NCI-H2107 (cell line): Measurements from ENCODE around the gene CADM4.
"Not testable (repeated sequence)": the region's sequence is repeated elsewhere in the genome, so short reads cannot be mapped to it uniquely, and the experiment has no call there.

Experiments used
- DNase-seq: peaks from one replicate; lab custom pipeline; 2025; lab: John Stamatoyannopoulos, UW

CADM4 gene

DNA sequence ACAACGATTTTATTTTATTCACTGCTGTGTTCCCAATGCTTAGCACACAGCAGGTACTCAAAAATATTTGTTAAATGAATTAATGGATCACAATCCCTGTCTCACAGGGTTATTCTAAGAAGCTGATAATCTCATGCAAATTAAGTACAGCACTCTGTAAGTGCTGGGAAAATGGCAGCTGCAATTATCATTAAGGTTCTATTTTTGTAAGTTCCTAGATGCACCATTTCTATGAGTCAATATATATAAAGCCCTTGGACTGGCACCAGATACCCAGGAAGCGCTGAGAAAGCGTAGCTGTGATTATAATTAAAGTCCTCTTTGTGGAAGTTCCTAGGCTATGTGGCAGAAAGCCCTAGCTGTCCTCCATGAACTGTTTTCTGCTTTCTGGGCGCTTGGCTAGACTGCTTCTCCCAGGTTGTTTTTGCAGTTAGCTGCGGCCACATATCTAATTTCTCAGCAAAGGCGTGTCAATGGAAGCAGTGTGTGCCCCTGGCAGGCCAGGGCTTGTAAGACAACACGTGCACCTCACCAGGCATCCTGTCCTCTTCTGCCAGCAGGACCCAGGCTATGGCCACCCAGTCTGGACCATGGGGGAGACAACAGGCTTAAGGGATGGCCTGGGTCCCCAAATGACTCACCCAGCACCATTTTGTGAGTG, 33.0 kb downstream of the CADM4 start:
- DNase-seq: no peak

DNA sequence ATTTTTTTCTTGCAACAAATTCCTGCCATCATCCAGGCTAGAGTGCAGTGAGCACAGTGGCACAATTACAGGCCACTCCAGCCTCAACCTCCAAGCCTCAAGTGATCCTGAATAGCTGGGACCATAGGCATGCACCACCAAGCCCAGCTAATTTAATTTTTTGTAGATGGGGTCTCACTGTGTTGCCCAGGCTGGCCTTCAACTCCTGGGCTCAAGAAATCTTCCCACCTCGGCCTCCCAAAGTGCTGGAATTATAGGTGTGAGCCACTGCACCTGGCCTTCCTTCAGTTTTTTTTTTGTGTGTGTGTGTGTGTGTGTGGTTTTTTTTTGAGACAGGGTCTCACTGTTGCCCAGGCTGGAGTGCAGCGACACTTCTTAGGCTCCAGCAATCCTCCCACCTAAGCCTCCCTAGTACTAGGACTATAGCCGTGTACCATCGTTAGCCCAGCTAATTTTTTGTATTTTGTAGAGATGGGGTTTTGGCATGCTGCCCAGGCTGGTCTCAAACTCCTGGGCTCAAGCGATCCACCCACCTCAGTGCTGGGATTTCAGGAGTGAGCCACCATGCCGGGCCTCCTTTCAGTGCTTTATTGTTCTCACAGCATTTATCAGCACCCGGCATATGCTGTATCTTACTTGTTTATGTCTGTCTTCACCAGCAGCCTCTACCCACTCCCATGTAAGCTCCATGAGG, 33.6 kb downstream of the CADM4 start:
- DNase-seq: no peak

DNA sequence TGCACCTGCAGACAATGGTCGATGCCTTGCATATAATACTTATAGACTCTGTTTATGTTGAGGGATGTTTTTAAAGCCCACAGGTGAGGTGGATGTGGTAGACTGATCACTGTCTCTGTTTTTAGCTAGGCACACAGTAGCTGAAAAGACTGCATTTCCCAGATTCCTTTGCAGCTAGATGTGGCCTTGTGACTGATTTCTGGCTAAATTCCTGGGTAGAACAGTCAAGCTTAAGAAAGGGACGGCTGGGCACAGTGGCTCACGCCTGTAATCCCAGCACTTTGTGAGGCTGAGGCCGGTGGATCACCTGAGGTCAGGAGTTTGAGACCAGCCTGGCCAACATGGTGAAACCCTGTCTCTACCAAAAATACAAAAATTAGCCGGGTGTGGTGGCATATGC, 39.3 kb downstream of the CADM4 start:
- not testable (repeated sequence) for DNase-seq

DNA sequence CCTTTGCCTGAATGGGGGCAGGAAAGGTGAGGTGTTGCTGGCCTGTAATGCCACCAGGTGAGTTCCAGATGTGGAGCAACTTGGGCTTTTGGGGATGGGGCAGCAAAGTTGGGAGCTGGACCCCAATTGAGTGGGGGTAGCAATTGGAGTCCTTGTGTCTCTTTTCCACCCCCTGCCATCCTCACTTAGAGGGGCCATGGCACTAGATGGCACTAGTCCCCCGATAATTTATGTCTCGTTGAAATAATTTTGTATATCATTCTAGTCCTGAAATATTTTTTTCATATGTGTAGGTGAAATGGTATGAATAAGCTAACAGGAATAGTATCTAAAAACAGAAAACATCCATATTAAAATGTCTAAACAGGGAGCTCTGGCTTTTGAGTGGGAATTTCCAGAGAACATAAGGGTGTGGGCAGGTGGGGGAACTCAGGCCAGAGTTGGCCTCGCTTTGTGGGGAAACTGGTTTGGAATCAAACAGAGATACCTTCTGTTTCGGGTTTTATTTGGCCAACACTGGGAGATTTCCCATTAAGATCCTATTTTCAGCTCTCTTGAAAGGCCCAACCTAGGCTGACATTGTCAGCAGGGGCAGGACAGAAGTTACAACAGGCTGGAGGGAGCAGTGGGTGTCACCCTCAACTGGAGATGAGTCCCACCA, 39.9 kb downstream of the CADM4 start:
- DNase-seq: no peak

DNA sequence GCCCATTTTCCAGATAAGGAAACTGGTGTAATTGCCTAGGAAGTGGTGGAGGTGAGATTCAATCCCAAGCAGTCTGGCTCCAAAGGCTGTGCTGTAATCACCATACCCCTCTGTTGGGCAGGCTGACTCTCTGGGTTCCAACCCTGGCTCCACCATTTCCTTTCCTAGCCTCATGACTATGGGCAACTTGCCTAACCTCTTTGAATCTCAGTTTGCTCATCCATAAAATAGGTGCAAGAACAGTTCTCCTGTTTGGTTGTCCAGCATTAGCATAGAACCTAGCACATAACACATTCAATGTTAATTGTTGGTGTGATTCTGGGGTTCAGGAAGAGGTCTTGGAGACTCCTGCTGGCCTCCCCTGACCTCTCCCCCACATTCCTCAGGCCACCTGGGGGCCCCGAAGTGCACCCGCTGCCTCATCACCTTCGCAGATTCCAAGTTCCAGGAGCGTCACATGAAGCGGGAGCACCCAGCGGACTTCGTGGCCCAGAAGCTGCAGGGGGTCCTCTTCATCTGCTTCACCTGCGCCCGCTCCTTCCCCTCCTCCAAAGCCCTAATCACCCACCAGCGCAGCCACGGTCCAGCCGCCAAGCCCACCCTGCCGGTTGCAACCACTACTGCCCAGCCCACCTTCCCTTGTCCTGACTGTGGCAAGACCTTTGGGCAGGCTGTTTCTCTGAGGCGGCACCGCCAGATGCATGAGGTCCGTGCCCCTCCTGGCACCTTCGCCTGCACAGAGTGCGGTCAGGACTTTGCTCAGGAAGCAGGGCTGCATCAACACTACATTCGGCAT, 41.0 kb downstream of the CADM4 start:
- no peak for DNase-seq

DNA sequence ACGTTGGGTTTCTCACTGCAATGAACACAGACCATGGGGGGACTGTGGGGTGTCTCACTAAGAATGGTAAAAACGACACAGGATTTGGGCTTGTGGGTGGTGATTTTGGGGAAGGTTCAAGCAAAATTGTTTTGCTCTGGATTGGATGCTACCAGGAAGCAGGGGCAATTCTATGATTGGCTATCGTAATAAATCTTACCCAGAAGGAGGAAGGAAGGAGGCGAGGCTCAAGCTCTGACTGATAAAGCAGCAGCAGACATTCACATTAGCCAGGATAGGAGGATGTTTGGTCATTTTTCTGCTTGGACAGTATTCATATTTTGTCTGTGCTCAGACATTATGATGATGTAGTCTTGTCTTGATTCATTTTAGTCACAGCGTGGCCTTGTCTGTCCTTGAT, 41.8 kb downstream of the CADM4 start:
- no peak for DNase-seq

DNA sequence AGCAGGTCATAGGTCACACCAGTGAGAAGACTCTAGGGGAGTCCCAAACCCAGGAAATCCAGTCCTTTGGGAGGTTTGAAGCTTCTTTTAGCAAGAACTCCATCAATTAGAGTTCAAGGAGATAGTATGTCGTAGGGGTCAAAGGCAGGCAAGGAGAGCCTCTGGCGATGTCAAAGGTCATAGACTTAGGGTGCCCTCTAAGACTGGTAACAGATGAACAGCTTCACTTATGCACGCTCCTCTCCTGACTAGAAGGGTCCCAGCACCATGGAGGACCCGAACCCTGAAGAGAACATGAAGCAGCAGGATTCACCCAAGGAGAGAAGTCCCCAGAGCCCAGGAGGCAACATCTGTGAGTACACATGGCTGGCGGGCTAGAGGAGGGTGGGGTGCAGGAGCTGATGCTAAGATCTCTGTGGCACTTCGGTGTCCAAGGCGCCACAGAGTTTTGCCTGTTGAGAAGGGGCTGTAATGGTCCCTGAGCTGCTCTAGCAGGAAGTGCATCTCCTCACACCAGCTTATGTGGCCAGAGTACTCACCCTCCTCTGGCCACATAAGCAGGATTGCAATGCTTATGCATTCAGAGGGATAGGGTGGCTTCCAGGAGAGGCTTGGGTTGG, 42.7 kb downstream of the CADM4 start:
- no peak for DNase-seq

DNA sequence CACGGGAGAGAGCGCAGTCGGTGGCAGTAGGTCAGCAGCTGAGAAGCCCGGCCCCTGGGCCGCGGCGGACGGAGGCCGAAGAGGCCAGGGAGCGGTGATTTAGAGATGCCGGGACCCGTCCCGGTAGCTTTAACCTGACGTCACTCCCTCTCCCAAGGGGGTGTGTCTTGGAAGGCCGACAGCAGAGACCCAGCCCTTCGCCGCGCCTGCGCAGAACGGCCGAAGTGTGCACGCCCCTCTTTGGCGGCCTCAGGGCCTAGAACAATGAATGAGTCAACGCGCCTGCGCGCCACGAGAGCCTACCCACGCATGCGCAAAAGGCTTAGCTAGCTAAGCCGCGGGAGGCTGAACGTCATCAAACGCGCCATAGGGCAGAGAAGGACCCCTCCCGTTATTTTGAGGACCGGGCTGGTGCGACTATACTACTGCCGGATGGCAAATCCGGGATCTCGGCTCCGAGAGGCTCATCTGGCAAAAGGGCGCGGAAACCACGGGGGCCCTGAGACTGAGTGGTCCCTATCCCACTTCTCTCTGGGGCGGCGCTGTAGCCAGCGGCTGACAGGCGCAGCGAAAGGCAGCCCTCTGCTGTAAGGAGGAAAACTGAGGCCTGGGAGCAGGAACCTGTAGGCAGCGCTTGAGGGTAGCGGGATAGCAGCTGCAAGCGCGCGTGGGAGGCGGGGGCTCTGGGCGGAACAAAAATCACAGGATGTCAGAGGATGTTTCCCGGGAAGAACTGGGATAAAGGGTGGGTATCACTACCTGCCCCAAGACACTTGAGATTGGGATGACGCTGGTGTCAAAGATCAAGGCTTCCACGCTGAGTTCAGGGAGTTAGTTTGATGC, 43.4 kb downstream of the CADM4 start, which contains the start of the genes IRGQ and ZNF576:
TSS of gene IRGQ (minus strand) at position 136 of the 843 bp plus-strand sequence. CDS start 796 bp downstream, outside the sequence.
TSS of gene ZNF576 (plus strand) at position 597 of the 843 bp plus-strand sequence. CDS start 514 bp downstream, outside the sequence.
- peak; percentile 98 for DNase-seq

DNA sequence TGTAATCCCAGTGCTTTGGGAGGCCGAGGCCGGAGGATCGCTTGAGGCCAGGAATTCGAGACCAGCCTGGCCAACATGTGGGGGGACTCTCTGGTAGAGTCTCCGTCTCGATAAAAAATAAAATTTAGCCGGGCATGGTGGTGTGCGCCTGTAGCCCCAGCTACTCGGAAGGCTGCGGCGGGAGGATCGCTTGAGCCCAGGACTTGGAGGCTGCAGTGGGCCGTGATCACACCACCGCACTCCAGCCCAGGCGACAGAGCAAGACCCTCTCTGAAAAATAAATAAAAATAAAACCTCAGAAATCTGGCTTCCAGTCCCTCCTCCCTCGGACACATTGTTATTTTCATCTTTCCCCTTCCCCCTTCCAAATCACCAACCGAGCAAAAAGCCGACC, 44.0 kb downstream of the CADM4 start:
- DNase-seq: no peak

DNA sequence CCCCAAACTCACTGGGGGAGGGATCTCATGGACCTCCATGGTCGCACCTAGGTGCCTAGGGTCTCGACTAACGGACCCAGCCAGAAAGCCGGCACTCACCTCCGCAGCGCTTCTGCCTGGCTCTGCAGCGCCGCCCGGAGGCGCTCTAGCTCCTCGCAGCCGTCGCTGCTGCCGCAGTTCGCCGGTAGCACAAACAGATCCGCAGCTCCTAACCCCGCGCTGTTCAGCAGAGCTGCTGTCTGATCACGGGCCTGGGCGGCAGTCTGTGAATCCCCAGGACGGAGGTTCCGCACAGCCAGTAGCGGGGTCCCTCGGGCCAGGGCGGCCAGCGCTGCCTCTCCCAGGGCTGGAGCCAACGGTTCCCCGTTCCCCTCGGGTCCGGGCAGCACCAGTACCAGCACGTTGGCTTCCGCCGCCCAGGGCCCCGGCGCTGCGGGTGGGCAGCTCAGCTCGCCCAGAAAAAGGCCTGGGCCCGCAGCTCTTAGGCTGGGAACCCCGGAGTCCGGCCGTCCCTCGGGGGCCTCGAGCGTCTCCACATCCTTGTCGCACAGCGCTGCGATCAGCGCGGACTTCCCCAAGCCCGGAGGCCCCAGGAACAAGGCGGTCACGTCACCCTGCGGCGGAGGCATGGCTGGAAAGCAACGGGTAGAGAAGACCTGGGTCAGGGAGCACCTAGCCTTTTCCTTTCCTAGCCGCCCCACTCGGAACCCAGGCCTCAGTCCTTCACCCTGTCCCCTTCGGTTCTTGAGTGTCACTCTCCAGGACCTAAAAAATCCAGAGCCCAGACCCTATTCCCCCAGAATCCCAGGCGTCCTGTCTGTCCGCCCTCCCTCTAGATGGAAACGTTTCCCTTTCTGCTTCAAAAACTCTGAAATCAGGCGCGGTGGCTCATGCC, 44.7 kb downstream of the CADM4 start:
- peak; percentile 64 for DNase-seq

DNA sequence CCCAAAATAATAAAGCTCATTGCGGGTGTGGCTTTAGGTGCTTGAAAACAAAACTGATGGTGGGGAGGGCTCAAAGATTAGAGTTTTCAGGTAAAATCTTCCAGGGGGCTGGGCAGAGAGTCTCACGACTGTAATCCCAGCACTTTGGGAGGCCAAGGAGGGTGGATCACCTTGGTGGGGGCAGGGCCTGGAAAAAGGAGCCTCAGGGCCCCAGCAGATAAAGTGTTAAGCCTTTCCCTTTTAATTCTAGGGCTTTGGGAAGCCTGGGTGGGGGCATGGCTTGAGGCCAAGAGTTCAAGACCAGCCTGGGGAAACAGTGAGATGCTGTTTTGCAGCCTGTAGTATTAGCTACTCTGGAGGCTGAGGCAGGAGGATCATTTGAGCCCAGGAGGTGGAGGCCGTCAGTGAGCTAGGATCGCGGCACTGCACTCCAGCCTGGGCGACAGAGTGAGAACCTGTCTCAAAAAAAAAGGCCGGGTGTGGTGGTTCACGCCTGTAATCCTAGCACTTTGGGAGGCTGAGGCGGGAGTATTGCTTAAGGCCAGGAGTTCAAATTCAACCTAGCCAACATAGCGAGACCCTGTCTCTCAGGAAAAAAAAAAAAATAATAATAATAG, 45.5 kb downstream of the CADM4 start:
- no peak for DNase-seq

DNA sequence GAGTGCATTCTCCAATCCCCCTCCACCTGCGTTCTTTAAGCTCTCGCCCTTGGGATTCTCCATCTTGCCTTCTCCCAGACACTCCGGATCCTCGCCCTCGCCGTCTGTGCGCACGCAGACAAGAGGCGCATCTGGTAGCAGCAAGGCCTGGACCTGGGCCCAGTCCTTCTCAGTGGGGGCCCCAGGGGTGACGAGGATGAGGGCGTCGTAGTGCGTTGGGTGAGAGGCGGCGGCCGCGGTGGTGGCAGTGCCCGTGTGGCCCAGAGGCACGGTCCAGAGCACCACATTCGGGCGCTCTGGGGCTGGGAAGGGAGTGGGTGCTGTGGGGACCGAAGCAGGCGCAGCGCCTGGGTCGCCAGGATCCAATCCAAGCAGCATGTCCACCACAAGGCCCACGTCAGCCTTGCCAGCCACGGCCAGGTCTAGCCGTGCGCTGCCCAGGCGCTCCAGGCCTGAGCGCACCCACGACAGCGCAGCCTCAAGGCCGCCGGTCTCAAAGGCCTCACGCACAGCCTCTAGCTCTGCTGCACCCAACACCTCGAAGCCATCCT, 46.8 kb downstream of the CADM4 start:
- no peak for DNase-seq

DNA sequence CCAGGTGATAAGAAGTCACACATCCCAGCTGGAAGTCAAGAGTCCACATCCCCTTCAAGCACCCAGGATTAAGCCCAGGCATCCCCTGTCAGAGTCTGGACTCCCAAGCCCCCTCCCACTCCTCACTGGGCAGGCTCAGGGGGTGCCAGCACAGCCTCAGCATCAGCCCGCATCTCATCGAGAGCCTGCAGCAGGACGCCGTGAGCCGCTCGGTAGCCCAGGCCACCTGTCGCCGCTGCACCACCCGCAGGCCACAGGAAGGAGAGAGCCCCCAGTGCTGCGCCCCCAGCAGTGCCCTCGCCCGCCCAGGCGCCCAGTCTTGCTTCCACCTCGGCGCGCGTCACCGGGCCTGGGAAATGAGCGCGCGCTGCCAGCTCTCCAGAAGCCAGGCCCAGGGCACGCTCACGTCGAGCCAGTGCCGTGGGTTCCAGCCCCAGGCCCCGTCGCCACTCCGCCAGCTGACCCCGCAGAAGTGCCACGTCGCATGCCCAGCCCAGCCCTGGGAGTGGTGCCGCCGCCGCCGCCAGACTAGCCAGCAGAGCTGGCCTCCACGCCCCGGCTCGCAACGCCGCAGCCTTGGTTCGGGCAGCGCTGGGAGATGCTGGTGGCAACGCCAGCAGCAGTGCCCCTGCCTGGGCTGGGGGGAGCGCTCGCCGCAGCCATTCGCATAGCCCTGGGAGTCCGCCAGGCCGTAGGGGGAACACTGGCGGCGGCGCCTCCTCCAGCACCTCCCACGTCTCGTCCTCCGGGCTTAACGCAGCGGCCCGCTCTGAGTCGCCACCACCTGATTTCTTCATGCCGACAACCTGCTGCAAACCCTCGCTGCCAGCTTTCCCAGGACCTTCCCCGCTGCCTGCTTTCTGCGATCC, 47.5 kb downstream of the CADM4 start:
- no peak for DNase-seq

DNA sequence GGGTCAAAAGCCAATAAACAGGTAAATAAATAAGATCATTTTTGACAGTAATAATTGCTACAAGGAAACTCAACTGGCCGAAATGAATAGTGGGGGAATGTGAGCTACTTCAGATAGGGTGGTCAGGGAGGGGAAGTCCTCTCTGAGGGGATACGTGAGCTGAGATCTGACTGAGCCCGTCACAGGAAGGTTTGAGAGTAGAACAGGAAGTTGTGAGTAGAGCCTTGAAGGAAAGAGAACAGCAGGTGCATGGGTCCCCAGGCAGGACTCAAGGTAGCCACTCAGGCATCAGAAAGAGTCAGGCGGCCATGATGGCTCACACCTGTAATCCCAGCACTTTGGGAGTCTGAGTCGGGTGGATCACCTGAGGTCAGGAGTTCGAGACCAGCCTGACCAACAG, 50.0 kb downstream of the CADM4 start:
- no peak for DNase-seq

DNA sequence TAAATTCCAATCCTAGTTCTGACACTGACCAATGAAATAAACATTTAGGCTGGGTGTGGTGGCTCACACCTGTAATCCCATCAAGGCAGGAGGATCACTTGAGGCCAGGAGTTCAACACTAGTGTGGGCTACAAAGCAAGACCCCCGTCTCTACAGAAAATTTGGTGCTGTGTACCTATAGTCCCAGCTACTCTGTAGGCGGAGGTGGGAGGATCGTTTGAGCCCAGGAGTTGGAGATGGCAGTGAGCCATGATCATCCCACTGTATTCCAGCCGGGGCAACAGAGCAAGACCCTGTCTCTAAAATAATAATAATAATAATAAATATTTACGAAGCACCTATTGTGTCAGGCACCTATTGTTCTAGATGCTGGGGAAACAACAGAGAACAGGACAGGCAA, 50.4 kb downstream of the CADM4 start:
- DNase-seq: no peak

DNA sequence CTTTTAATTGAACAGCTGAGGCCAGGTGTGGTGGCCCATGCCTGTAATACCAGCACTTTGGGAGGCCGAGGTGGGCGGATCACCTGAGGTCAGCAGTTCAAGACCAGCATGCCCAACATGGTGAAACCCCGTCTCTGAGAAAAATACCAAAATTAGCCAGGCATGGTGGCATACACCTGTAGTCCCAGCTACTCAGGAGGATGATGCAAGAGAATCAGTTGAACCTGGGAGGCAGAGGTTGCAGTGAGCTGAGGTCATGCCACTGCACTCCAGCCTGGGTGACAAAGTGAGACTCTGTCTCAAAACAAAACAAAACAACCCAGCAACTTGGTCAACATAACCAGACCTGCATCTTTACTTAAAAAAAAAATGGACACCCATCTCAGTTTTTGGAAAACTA, 52.6 kb downstream of the CADM4 start:
- DNase-seq: not testable (repeated sequence)

DNA sequence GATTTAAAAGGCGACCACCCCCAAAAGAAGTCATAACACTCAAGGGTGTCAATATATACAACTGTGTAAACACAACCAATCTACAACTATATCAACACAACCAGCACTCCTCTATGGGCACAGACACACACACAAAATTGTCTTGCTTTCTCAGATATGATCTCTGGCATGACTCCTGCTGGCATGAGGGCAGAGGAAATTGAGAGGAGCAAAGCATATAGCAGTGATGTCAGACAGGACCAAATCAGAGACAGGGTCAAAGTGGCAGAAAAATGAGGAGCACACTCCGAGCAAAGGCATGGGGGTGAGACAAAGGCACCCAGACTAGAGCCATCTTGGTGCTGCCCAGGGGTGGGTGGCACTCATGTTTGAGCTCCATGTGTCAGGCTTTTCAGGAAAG, 53.3 kb downstream of the CADM4 start:
- DNase-seq: no peak

DNA sequence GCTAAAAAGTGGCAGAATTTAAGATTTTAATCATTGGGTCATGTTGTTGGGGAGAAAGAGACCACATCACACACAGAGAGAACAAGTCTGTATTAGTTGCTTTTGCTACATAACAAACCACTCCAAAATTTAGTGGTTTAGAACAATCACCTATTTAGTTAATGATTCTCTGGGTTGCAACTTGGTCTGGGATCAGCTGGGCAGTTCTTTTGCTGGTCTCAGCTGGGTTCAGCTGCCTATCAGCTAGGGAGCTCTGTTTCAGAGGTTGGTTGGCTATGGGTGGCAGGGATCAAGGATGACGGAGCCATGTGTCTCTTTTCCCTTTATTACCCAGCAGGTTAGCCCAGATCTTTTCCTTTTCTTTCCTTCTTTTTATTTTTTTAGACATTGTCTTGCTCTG, 55.2 kb downstream of the CADM4 start:
- no peak for DNase-seq
